GM19438 (cell line): ENCODE results near the gene YWHAG.
"Not testable (repeated sequence)": the region's sequence is repeated elsewhere in the genome, so short reads cannot be mapped to it uniquely, and the experiment has no call there.

Experiments
- ATAC-seq: cut with Tn5 transposase; IDR thresholded peaks from one replicate; pipeline ENCODE4 v1.9.1; 2021; ENCODE audit warnings: low read depth; ENCODE audit not compliant: unreplicated experiment

Gene YWHAG

DNA sequence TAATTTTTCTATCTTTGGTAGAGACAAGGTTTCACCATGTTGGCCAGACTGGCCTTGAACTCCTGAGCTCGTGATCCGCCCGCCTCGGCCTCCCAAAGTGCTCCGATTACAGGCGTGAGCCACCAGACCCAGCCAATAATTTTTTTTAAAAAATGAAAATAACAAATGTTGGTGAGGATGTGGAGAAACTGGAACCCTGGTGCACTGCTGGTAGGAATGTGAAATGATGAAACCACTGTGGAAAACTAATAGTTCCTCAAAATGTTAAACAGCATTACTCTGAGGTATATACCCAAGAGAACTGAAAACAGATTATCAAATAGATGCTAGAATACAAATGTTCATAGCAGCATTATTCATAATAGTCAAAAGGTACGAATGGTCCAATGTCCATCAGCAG lies 23.0 kb upstream of the YWHAG start:
- ATAC-seq, result no peak

DNA sequence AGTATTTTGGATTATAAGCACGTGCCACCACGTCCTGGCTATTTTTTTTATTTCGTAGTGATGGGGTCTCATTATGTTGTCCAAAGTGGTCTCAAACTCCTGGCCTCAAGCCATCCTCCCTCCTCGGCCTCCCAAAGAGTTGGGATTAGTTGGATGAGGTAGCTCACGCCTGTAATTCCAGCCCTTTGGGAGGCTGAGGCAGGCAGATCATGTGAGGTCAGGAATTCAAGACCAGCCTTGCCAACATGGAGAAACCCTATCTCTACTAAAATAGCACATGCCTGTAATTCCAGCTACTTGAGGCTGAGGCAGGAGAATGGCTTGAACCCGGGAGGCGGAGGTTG lies 21.8 kb upstream of the YWHAG start:
- ATAC-seq, result no peak

DNA sequence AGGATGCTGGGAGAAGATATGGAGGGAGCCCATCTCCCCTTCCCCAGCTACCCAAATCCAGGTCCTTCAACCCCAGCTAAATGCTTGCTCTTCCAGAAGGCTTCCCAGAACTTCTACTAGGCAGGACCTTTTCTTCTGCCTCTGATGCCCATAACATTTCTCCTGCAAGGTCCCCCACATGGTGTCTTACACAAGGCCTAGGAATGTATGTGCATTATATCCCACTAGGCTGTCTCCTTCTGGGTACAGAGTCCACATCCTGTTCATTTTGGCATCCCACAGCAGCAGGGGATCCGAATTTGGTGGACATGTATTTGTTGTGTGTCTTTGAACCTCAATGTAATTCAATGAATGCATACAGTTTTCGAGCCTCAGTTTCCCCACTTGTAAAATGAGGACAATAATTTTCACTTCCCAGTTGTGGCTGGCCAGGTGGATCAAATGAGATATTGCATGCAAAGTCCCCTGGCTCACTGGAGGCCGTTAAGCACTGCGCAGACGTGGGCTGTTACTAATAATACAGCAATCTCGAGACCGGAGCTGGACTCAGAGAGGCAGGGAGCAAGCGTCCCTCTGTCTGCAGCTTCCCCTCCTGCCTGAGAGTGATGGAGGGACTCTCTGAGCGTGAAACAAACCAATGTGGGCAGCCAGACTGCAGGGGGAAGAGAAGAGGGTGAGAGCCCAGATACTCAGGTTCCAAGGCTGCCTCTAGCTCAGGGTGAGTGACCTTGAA lies 18.6 kb upstream of the YWHAG start:
- no peak for ATAC-seq

DNA sequence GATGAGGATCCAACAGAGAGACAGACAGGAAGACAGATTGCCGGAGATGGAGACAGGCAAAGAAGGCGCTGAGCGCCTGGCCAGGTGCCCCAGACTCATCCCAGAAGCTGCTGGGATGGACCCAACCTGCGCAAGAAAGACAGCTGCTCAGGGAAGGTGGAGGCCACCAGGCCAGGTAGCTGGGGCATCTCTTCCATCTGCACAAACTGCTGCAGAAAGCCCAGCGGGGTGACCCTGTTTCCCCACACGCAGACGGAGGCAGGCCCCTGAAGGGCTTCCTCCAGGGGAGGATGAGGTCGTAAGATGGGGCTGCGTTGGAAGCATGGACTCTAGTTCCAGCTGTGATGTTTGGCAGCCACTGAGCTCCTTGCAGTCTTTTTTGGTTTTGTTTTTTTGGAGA lies 16.5 kb upstream of the YWHAG start:
- ATAC-seq, result no peak

DNA sequence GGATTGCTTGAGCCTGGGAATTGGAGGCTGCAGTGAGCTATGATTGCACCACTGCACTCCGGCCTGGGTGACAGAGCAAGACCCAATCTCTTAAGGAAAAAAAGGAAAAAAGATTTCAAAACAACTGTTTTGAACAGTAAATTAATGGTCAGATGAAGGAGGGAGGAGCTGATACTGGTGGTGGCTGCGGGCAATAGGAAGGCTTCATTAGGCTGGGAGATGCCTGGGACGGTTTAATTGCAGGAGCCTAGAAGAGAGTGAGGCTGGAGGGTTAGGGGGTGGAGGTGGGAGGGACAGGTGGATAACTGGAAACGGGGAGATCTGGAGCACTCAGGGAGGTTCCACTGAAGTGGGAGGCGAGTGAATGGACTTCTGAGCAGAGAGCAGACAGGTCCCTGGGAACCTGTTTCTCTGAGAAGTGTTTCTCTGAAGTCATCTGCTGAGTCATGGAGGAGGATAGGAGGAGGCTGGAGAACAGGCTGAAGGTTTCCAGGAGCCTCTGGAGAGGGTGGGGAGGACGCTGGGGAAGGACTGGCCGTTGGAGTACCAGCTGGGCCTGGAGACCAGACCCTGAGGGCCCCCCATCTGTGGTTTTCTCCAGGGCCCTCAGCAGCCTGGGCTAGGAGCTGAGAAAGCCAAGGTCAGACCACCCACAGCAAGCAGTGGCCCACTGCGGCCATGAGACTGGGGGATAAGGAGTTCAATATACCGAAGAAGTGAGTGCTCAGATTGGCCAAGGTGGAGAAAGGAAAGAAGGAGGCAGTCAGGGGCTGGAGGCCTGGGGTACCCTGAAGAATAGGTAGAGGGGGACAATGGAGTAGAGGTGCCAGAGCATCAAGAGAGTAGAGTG lies 14.4 kb upstream of the YWHAG start:
- no peak for ATAC-seq

DNA sequence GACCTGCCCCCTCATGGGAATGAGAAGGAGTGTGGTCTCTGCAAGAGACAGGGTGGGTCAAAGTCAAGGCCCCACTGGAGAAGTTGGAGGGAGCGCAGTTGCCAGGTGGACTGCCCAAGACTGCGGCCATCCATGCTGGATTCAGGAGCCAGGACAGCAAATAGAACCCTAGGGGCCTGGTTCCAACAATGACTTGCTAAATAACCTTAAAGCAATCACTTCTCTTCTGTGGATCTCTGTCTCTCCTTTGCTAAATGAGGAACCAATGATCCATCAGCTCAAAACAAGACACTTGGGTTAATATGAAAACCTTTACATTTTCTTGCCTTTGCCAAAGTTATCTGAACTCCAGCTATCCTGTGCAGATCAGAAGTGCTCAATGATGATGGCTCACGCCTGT lies 12.6 kb upstream of the YWHAG start:
- no peak for ATAC-seq

DNA sequence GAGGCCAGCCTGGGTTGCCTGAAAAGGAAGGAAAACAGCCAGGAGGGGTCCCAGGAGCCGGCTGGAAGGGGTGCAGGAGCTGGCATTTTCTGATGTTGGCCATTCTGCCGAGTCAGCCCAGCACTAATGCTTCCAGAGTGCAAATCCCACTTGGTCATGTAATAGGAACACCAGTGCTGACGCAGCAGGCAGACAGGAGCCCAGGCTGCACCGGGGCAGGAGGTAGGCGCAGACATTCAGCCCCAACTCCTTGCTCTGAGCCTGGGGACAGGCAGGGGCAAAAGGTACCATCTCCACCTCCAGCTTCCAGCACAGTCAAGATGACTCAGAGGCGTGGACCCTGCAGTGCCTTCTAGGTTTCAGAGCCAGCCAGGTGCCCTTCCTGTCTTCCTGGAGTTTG lies 10.2 kb upstream of the YWHAG start:
- no peak for ATAC-seq

DNA sequence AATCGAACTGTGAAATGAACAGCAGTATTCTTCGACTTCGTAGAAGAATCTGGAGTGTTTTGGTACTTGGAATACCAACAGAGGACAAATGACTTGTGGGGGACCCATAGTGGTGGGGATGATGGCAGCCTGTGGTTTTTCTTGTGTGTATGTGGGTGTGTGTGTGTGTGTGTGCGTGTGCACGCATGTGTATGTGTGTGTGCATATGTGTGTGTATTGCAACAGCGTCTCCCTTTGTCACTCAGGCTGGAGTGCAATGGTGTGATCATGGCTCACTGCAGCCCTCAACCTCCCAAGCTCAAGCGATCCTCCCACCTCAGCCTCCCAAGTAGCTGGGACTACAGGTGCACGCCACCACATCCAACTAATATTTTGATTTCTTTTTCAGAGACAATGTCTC lies 9.4 kb upstream of the YWHAG start:
- ATAC-seq, result no peak

DNA sequence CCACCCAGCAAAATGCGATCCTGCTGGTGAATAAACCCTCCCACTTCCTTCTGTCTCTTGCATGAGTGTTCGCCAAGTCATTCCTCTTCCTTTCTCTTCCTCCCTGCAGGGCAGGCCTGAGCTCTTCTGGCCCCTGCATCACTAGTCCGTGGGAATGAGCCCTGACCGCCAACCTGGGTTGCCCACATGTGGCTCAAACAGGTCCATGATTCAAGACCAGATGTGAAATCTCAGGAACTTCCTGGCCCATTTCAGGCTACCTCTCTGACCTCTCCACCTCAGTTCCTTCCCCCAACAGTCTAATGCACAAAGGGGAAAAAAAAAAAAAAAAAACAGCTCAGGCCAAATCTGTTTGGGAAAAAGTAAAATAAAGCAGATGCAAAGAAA lies 5.4 kb upstream of the YWHAG start:
- ATAC-seq, result no peak

DNA sequence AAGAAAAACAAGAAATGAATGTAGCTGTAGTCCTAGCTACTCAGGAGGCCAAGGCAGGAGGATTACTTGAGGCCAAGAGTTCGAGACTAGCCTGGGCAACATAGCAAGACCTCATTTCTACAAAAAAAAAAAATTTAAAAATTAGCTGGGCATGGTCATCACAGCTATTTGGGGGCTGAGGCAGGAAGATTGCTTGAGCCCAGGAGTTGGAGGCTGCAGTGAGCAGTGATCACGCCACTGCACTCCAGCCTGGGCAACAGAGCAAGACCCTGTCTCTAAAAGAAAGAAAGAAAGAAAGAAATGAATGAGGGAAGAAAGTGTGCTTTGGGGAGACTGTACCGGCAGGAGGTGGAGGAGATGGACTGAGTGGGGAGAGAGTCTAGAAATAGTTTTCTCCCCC lies 5.0 kb upstream of the YWHAG start:
- not testable (repeated sequence) for ATAC-seq

DNA sequence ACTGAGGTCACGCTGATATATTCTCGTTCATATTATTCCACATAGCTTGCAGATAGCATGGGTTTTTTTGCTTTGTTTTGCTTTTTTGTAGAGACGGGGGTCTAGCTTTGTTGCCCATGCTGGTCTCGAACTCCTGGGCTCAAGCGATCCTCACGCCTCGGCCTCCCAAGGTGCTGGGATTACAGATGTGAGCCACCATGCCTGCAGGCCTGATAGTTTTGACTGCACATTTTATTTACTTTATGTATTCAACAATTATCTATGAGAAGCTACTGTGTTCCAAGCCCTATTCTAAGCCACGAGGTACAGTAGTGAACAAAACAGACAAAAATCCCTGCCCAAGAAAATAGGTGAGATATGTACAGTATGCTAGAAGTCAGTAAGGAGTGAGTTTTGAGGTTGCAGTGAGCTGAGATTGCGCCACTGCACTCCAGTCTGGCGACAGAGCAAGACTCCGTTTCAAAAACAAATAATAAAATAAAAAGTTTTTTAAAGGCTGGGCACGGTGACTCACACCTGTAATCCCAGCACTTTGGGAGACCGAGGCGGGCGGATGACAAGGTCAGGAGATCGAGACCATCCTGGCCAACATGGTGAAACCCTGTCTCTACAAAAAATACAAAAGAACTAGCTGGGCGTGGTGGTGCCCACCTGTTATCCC lies 1.3 kb upstream of the YWHAG start:
- no peak for ATAC-seq

DNA sequence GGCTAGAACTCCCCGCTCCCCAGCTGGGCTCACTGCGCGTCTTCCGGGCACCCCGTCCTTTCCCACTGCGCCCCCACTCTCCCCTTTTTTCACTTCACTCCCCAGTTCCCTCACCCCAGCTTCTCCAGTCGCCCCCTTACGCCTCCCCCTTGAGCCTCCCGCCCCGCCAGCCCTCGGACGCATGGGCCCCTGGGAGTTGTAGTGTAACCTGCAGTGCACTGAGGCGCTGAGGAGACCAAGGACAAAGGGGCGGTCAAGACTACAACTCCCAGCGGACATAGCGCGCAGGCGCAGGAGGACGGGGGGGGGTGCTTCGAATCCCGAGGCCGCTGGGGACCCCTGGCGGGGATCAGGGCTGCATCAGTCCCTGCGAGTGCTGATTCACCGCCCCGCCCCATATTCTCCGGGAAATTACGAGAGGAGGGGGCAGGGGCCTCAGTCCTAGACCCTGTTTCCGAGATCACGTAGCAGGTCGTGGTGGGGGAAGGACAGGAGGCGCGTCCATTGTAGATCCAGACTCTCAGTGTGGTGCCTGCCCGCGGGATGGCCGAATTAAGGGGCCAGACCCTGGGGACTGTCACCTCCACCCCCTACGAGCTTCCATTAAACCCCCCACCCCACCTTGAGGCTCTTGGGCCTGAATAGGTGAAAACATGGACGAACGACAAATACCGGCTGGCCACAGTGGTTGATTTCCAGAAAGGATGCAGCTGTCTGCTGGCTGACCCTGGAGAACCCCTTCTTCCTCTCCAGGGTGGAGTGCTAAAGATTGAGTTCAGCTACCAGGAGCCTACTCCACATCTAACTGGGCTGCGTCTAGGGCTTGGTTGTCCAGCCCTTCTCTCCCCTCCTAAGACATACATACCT lies 553 bp upstream of the YWHAG start:
- peak; percentile 85 for ATAC-seq

DNA sequence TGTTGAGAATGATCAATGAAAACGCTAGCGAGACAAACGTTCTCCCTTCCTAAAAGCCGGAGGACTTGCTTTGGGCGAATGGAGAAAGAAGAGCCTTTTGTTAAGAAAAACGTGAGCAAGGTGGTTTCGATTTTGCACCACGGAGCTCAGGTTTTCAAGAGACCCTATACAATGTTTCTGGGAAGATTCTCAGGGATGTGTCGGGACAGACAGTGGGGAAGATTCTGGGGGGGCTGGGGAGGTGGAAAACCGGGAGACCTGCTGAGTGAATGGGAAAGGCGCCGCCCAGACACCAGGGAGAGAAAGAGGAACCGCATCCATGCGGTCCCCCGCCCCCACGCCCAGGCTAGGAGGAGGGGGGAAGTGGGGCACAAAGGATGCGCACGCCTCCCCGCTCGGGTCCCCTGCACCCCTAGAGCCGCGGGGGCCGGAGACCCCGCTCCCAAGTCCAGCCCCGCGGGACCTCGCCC lies 745 bp downstream of the YWHAG start:
- ATAC-seq, result peak; percentile 35

DNA sequence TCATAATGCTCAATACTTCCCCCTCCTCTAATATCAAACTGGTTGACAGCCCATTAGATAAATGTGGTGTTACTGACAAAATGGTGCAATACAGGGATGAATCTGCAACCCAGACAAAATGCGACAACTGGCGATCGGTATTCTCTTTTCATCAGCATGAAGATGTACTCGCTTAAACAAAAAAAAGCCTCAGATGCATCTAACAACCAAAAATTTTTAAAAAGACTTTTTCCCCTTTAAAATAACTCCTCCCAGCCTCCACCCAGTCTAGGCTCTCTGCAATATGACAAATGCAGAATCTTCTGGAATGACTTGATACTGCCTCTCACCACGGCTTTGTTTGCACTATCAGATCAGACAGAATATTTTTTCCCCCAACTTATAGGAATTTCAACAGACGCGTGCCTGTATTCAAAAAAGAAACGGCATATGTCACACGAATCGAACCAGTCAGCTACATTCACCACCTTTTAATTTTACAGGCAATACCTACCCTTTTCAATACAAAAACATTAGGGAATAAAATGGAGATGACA lies 1.2 kb downstream of the YWHAG start:
- ATAC-seq, result no peak

DNA sequence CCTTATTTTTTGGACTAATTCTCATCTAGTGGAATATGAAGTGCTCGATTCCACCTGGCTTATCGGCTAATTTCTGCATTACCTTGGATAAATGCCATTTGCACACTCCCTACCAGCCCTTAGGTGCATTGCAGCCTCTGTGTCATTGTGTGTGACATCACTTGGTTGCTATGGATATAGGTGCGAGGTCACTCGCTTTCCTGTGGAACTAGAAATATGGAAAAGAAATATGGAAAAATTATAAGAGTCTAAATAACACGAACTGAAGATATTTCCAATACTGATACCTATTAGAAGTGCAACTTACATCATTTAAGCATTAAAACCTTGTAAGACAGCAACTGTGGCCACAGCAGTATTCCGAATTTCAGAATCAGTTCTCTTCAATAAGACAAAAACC lies 2.0 kb downstream of the YWHAG start:
- no peak for ATAC-seq

DNA sequence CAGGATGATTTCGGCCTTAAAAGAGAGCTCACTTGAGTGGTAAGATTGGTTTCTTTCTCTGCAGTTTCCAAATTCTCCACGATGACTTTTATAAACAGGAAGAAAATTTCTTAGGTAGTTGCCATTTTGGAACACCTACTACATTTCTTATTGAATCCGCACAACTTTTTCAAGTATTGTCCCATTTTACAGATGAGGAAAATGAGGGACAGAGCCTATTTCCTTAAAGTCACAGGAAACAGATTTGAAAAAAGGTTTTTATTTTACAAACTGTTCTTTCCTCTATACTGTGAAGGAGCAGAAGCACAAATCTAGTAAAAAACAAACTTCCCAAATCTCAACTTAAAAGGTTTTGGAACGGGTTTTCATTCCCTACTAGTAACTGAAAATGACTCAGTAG lies 2.7 kb downstream of the YWHAG start:
- no peak for ATAC-seq

DNA sequence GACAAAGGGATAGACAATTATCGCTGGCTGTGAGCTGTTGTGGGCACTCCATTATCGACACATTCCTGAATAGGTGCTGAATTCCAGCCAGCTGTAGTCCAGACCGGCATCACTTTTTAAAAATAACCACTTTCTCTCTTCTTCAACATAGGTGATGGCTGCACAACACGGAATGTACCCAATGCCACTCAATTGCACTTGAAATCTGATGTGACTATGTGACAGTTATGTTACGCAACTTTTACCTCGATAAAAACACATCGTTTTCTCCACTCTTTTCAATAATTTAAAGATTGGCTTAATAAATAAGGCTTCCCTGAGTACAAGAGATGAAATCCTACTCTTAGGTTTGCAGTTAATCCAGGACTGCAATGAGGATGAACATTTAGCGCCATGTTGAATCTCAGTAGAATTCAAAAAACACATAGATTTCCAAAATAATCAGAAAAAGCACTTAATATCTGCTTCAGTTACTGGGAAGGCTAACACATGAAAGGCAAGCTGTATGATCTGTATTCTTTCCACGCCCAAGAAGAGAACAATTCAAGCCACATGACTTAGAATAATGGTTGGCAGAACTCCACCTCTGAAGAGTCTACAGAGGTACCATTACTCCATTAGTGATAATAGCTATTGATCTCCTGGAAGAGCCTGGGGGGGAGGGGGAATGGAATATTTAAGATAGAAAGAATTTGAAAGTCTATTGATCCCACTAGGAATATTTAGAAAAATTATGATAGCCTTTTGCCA lies 3.6 kb downstream of the YWHAG start:
- ATAC-seq, result no peak

DNA sequence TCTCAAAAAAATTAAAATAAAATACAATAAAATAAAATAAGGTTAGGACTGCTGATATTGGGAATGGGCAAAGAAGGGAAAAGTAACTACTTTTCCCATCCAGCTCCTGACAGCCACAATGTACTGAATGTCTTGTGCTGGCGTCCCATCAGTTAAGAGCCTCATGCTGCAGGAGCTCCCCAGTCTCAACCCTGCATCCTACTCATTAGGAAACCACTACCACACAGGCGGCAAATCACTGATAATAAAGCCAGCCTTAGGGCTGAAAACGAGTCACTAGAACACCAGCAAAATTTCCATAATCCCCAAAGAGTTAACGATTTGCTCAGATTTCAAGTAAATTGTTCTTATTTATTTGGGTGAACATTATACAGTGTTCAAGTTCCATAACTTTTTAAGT lies 4.3 kb downstream of the YWHAG start:
- ATAC-seq, result no peak

DNA sequence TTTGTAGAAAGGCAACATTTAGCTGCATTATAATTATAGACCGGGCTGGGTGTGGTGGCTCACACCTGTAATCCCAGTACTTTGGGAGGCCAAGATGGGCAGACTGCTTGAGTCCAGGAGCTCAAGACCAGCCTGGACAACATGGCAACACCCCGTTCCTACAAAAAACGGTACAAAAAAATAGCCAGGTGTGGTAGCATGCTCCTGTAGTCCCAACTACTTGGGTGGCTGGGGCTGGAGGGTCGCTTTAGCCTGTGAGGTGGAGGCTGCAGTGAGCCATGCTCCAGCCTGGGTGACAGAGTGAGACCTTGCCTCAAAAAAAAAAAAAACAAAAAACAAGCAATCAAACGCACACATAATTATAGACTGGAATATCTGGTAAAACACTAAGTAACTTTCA lies 5.0 kb downstream of the YWHAG start:
- no peak for ATAC-seq

DNA sequence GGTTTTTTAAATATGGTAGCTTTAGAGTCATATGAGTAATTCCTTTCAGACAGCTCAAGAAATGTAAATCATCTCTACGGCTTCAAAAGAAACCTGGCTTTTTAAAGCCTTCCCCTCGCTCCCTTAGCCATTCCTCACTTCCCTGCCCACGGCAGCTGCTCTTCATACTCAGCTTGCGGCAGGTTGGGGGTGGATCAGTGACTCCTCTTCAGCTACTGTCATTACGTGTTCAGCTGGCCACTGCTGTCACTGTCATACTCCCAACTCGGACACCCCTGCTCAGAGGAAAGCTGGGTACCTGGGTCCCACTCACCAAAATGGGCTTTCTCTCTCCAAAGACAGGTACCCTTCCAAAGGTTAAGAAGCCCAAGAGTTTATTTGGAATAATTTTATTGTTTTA lies 6.6 kb downstream of the YWHAG start:
- no peak for ATAC-seq
